Measurements from ENCODE around the gene ZNF277. TPM values are rescaled to one million over a fixed set of nuclear protein-coding genes. Genes with fewer than 3 reads are reported as not detected.

The ZNF277 gene
- total RNA-seq, 1 experiment from 2014 or later, result 12.8 TPM

GRCh38 chr7:112201839-112202238 lies 4.7 kb upstream of the ZNF277 start:
- ChIA-PET POLR2A (no interaction called here), CTCF (no interaction called here)
- no peak for ATAC-seq
- intact Hi-C loops (cut with micrococcal nuclease; ENCODE audit: unreplicated experiment) (loop anchor here (10.0 kb wide), 1 partner anchor 183 kb away; no protein-coding TSS in a partner anchor), in situ Hi-C loops (cut with HindIII; ENCODE audit: low pct_unique_long_range_greater_than_20kb, low sequenced_read_pairs) (no loop called here)
- H3K36me3 ChIP-seq (ENCODE audit: control insufficient read depth, insufficient read depth, low read length), result no peaks in the 10 kb centered on the region; the same call in 1 of the 2 replicates
- no peaks in the 10 kb centered on the region for H3K9me3 ChIP-seq (ENCODE audit: control insufficient read depth, insufficient read depth, low read depth, low read length)
- H3K4me3 ChIP-seq (ENCODE audit: low read depth in 2 of 2, low read length in 2 of 2), result no peak overlapping the region
- no TSS peak for BruUV-seq (replicated peaks)
- TF ChIP-seq REST (IDR thresholded peaks at IDR 0.05; ENCODE audit: insufficient read depth in 1 of 2, low read depth in 2 of 2, low read length in 1 of 2) (no peak), SIN3A (IDR thresholded peaks at IDR 0.05; ENCODE audit: borderline replicate concordance, insufficient read depth, low read depth, low read length) (no peak), CTCF (IDR thresholded peaks at IDR 0.05) (no peak), TCF7L2 (IDR thresholded peaks at IDR 0.05; ENCODE audit: low read depth, low read length) (no peak), POLR2AphosphoS5 (IDR thresholded peaks at IDR 0.05; ENCODE audit: low read depth, low read length) (no peak)
- no peak overlapping the region for H3K27ac ChIP-seq (ENCODE audit: low read length)
- no peak for DNase-seq (ENCODE audit: low read depth, low spot score)
- no peaks in the 10 kb centered on the region for H3K27me3 ChIP-seq (ENCODE audit: control insufficient read depth, insufficient read depth, low read length)
- H3K4me1 ChIP-seq (ENCODE audit: control insufficient read depth, insufficient read depth, low read length), result peaks cover 10% of the 10 kb centered on the region

GRCh38 chr7:112202816-112203215 lies 3.7 kb upstream of the ZNF277 start:
- intact Hi-C loops (cut with micrococcal nuclease; ENCODE audit: unreplicated experiment), result loop anchor here (10.0 kb wide), 1 partner anchor 182 kb away; no protein-coding TSS in a partner anchor
- Histone ChIP-seq H3K27ac (ENCODE audit: low read length) (no peak overlapping the region), H3K36me3 (ENCODE audit: control insufficient read depth, insufficient read depth, low read length) (no peaks in the 10 kb centered on the region; the same call in 1 of the 2 replicates), H3K27me3 (ENCODE audit: control insufficient read depth, insufficient read depth, low read length) (no peaks in the 10 kb centered on the region), H3K9me3 (ENCODE audit: control insufficient read depth, insufficient read depth, low read depth, low read length) (no peaks in the 10 kb centered on the region), H3K4me3 (ENCODE audit: low read depth in 2 of 2, low read length in 2 of 2) (no peak overlapping the region; a peak in 1 of 4 replicates), H3K4me1 (ENCODE audit: control insufficient read depth, insufficient read depth, low read length) (peaks cover 13% of the 10 kb centered on the region)
- CTCF ChIA-PET, result no interaction called here
- no peak for TF ChIP-seq CTCF (IDR thresholded peaks at IDR 0.05)
- no peak for TF ChIP-seq POLR2AphosphoS5 (IDR thresholded peaks at IDR 0.05; ENCODE audit: low read depth, low read length)
- no peak for TF ChIP-seq REST (IDR thresholded peaks at IDR 0.05; ENCODE audit: insufficient read depth in 1 of 2, low read depth in 2 of 2, low read length in 1 of 2)
- ATAC-seq, result no peak
- DNase-seq (ENCODE audit: low read depth, low spot score), result no peak
- BruUV-seq (replicated peaks), result no TSS peak
- in situ Hi-C loops (cut with HindIII; ENCODE audit: low pct_unique_long_range_greater_than_20kb, low sequenced_read_pairs), result no loop called here
- POLR2A ChIA-PET, result interaction anchor here (0.5 to 0.7 kb wide), 2 partner anchors 9 to 197 kb away, joined by 3 to 4 read pairs; no protein-coding TSS in a partner anchor
